IMR-90 (cell line): ENCODE measurements around the gene MTCH2. TPM values are rescaled to one million over a fixed set of nuclear protein-coding genes. Genes with fewer than 3 reads are reported as not detected.

Experiments
- ATAC-seq: fragments of 200-7000 bp; cut with Tn5 transposase; 2 replicates; pipeline ENCODE4 v1.9.1; 2020; ENCODE audit warnings: low read depth, mild to moderate bottlenecking, moderate library complexity
- BruUV-seq: library from RNA; stranded (reverse); fragments of 400-500 nt; replicated peaks from 2 replicates; lab custom pipeline; 2021; lab: Mats Ljungman, UMichigan
- CTCF ChIA-PET: fragments of 300-600 bp; formaldehyde crosslinking; extraction: SDS; loops from one replicate; lab custom pipeline; 2021; ENCODE audit warnings: antibody characterized with exemption; lab: Yijun Ruan, JAX
- POLR2A ChIA-PET: fragments of 300-600 bp; sonication (Branson Sonifier 250); formaldehyde crosslinking; loops from one replicate; lab custom pipeline; 2022; ENCODE audit warnings: antibody characterized with exemption; ENCODE audit not compliant: unreplicated experiment; lab: Charles Lee
- DNase-seq: peaks from one replicate; pipeline ENCODE4 v3.0.0; 2013
- H2AFZ ChIP-seq: replicated peaks from 2 replicates; pipeline ENCODE3; 2013; ENCODE audit warnings: low read length, mild to moderate bottlenecking; ENCODE audit not compliant: poor library complexity
- H2AK5ac ChIP-seq: 2 replicates; pipeline ENCODE4 v1.6.1; 2013; ENCODE audit warnings: low read depth, low read length, inconsistent platforms
- H2AK9ac ChIP-seq: replicated peaks from 2 replicates; pipeline ENCODE3; 2013; ENCODE audit warnings: mild to moderate bottlenecking, low read depth, low read length, moderate library complexity; ENCODE audit not compliant: poor library complexity
- H2BK120ac ChIP-seq: 2 replicates; pipeline ENCODE4 v1.6.1; 2013; ENCODE audit warnings: low read depth, low read length, inconsistent platforms
- H2BK15ac ChIP-seq: 3 replicates; pipeline ENCODE4 v1.6.1; 2013; ENCODE audit warnings: low read depth, low read length, inconsistent platforms
- H2BK20ac ChIP-seq: 2 replicates; pipeline ENCODE4 v1.6.1; 2013; ENCODE audit warnings: low read depth, mild to moderate bottlenecking, inconsistent platforms, low read length, moderate library complexity
- H2BK5ac ChIP-seq: 2 replicates; pipeline ENCODE4 v1.6.1; 2013; ENCODE audit warnings: mild to moderate bottlenecking, low read depth, low read length, inconsistent platforms; ENCODE audit not compliant: poor library complexity, severe bottlenecking
- H3K14ac ChIP-seq: replicated peaks from 2 replicates; pipeline ENCODE4 v1.6.1; 2013; ENCODE audit warnings: low read depth, low read length, inconsistent platforms
- H3K18ac ChIP-seq: 2 replicates; pipeline ENCODE4 v1.6.1; 2013; ENCODE audit warnings: low read depth, low read length, control low read depth
- H3K23ac ChIP-seq: 2 replicates; pipeline ENCODE4 v1.6.1; 2013; ENCODE audit warnings: low read depth, low read length, inconsistent platforms
- H3K27ac ChIP-seq: 2 replicates; pipeline ENCODE4 v1.5.1; 2013; ENCODE audit warnings: mild to moderate bottlenecking, control low read depth, low read length; ENCODE audit not compliant: insufficient read depth
- H3K27me3 ChIP-seq: 2 replicates; pipeline ENCODE4 v1.6.1; 2013; ENCODE audit warnings: low read length; ENCODE audit not compliant: control insufficient read depth, insufficient read depth
- H3K36me3 ChIP-seq: 2 replicates; pipeline ENCODE4 v1.6.1; 2013; ENCODE audit warnings: low read length, mixed read lengths; ENCODE audit not compliant: control insufficient read depth, insufficient read depth
- H3K4ac ChIP-seq: 2 replicates; pipeline ENCODE4 v1.6.1; 2013; ENCODE audit warnings: low read depth, low read length, inconsistent platforms
- H3K4me1 ChIP-seq: 2 replicates; pipeline ENCODE4 v1.6.1; 2013; ENCODE audit warnings: low read length, mixed read lengths; ENCODE audit not compliant: control insufficient read depth, insufficient read depth
- H3K4me2 ChIP-seq: 2 replicates; pipeline ENCODE4 v1.6.1; 2013; ENCODE audit warnings: low read depth, mild to moderate bottlenecking, control low read depth, low read length, moderate library complexity
- H3K4me3 ChIP-seq: 2 replicates; pipeline ENCODE4 v1.5.1; 2013; ENCODE audit warnings: low read depth, mild to moderate bottlenecking, control low read depth, low read length, moderate library complexity; ENCODE audit not compliant: insufficient read depth
- H3K56ac ChIP-seq: 2 replicates; pipeline ENCODE4 v1.6.1; 2013; ENCODE audit warnings: low read length, inconsistent platforms; ENCODE audit not compliant: insufficient read depth; ENCODE audit errors: extremely low read depth
- H3K79me1 ChIP-seq, 2 experiments: 2 replicates each; pipeline ENCODE4 v1.6.1; 2013; ENCODE audit warnings: low read length in 2 of 2, inconsistent platforms in 1 of 2, low read depth in 1 of 2
- H3K9ac ChIP-seq: 2 replicates; pipeline ENCODE4 v1.6.1; 2013; ENCODE audit warnings: low read depth, low read length, control low read depth
- H3K9me1 ChIP-seq: 2 replicates; pipeline ENCODE4 v1.6.1; 2013; ENCODE audit warnings: low read length, inconsistent platforms; ENCODE audit not compliant: insufficient read depth
- H3K9me3 ChIP-seq: 2 replicates; pipeline ENCODE4 v1.6.1; 2013; ENCODE audit warnings: low read length; ENCODE audit not compliant: control insufficient read depth, insufficient read depth
- H4K20me1 ChIP-seq: 2 replicates; pipeline ENCODE4 v1.6.1; 2013; ENCODE audit warnings: low read length, inconsistent platforms; ENCODE audit not compliant: insufficient read depth
- H4K5ac ChIP-seq: 2 replicates; pipeline ENCODE4 v1.6.1; 2013; ENCODE audit warnings: mild to moderate bottlenecking, low read depth, low read length, control low read depth
- H4K8ac ChIP-seq, 2 experiments: 2 replicates each; pipeline ENCODE4 v1.6.1; 2013; ENCODE audit warnings: low read depth in 2 of 2, low read length in 2 of 2, control low read depth in 1 of 2, inconsistent platforms in 1 of 2
- H4K91ac ChIP-seq: 2 replicates; pipeline ENCODE4 v1.6.1; 2013; ENCODE audit warnings: low read depth, low read length, inconsistent platforms; ENCODE audit not compliant: insufficient read depth
- BHLHE40 ChIP-seq: fragments of 150-350 bp; IDR thresholded peaks from 2 replicates; pipeline ENCODE4 v1.6.1; 2016; ENCODE audit warnings: mild to moderate bottlenecking, low read depth, low read length
- CEBPB ChIP-seq: IDR thresholded peaks from 2 replicates; pipeline ENCODE4 v1.6.1; 2012; ENCODE audit warnings: low read depth, low read length, improper control_type of control experiment
- MAFK ChIP-seq: IDR thresholded peaks from 2 replicates; pipeline ENCODE4 v1.6.1; 2012; ENCODE audit warnings: low read depth, low read length, improper control_type of control experiment
- POLR2A ChIP-seq: IDR thresholded peaks from 2 replicates; pipeline ENCODE4 v1.6.1; 2012; ENCODE audit warnings: mild to moderate bottlenecking, low read depth, low read length
- RAD21 ChIP-seq: IDR thresholded peaks from 2 replicates; pipeline ENCODE4 v1.6.1; 2012; ENCODE audit warnings: low read length, improper control_type of control experiment
- WGBS, 2 experiments: methylation state at CpG; one replicate each; pipeline versions ENCODE4 v1.1.5 to v1.1.7; 2013; ENCODE audit warnings: missing lambda C conversion rate in 2 of 2; ENCODE audit not compliant: insufficient read length in 1 of 2; ENCODE audit errors: extremely low coverage in 2 of 2; 5-methylcytosine and 5-hydroxymethylcytosine counted together
- dilution Hi-C: fragments of 300-500 bp; cut with HindIII; formaldehyde crosslinking; loops from one replicate; pipeline ENCODE4 v1.14.3; 2018; ENCODE audit warnings: low sequenced_read_pairs; ENCODE audit not compliant: unreplicated experiment
- in situ Hi-C: fragments of 300-500 bp; cut with MboI; formaldehyde crosslinking; loops from 3 replicates; pipeline ENCODE4 v1.14.3; 2019; ENCODE audit warnings: low sequenced_read_pairs, inconsistent platforms, mixed read lengths
- intact Hi-C: fragments of 100-400 bp; cut with micrococcal nuclease; formaldehyde crosslinking; loops from 2 replicates; pipeline ENCODE4 v1.10.0; 2022
- polyA plus RNA-seq, 3 experiments: library from polyadenylated mRNA; depleted of rRNA; stranded (reverse); fragments of >200 nt; gene quantifications; 2 replicates each; pipeline ENCODE4 v1.2.3, GENCODE V29; 2012; ENCODE audit warnings: low replicate concordance in 1 of 3
- total RNA-seq: library from RNA; depleted of rRNA; stranded (reverse); fragments of >200 nt; gene quantifications from 2 replicates; pipeline ENCODE4 v1.2.3, GENCODE V29; 2012
- TF ChIP-seq, protein P1 (sequence below): fragments of 150-350 bp; IDR thresholded peaks from 2 replicates; pipeline ENCODE4 v1.6.1; 2017; ENCODE audit warnings: mild to moderate bottlenecking, antibody characterized with exemption, low read length, low read depth

The MTCH2 gene
- total and polyA plus RNA-seq, 2 of the 4 experiments (the other 2 are of a cell fraction), result 103 to 163 TPM

DNA sequence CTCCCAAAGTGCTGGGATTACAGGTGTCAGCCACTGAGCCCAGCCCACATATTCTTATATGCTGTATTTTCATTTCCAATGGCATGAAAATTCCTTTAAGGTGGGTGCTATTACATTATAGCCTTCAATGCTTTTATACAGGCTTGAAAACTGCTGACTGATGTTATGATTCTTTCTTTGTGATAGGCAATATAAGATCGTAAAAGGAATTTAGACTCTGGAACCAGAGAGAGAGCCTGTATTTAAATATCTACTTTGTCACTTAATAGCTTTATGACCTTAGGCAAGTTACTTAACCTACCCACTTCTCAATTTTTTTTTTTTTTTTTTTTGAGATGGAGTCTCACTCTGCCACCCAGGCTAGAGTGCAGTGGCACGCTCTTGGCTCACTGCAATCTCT lies 46.6 kb upstream of the MTCH2 start:
- Histone ChIP-seq H2AK9ac (no peak overlapping the region), H3K9me1 (no peaks in the 10 kb centered on the region), H3K4ac (no peak overlapping the region), H3K23ac (no peak overlapping the region), H2BK120ac (no peak overlapping the region), H3K4me1 (no peaks in the 10 kb centered on the region), H3K27me3 (no peaks in the 10 kb centered on the region), H3K79me1 (no peaks in the 10 kb centered on the region), H4K20me1 (no peaks in the 10 kb centered on the region), H3K4me3 (no peak overlapping the region), H4K5ac (no peak overlapping the region), H2AK5ac (no peak overlapping the region), H2BK20ac (no peak overlapping the region), H3K9ac (no peak overlapping the region), H3K14ac (no peak overlapping the region), H3K9me3 (no peaks in the 10 kb centered on the region), H4K8ac (no peak overlapping the region), H3K4me2 (no peak overlapping the region), H3K18ac (no peak overlapping the region), H2AFZ (no peak overlapping the region), H2BK15ac (no peak overlapping the region), H3K36me3 (no peaks in the 10 kb centered on the region), H3K27ac (no peak overlapping the region), H4K91ac (no peak overlapping the region), H3K56ac (no peak overlapping the region), H2BK5ac (no peak overlapping the region)
- CTCF ChIA-PET, result interaction anchor here (1.1 kb wide), 1 partner anchor 11 kb away, joined by 3 read pairs; no protein-coding TSS in a partner anchor
- dilution Hi-C loops (no loop called here), intact Hi-C loops (no loop called here), in situ Hi-C loops (no loop called here)
- WGBS, 2 experiments, result 71% methylated on average over 1 of the region's 2 CpGs; no CpG with 5 or more reads in 1 of the 2 experiments
- no peak for TF ChIP-seq RAD21
- no peak for TF ChIP-seq CEBPB
- TF ChIP-seq, protein P1, sequence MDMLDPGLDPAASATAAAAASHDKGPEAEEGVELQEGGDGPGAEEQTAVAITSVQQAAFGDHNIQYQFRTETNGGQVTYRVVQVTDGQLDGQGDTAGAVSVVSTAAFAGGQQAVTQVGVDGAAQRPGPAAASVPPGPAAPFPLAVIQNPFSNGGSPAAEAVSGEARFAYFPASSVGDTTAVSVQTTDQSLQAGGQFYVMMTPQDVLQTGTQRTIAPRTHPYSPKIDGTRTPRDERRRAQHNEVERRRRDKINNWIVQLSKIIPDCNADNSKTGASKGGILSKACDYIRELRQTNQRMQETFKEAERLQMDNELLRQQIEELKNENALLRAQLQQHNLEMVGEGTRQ, result no peak
- TF ChIP-seq MAFK, result no peak
- TF ChIP-seq BHLHE40, result no peak
- no peak for TF ChIP-seq POLR2A
- no TSS peak for BruUV-seq
- ATAC-seq (no peak), DNase-seq (no peak)
- POLR2A ChIA-PET, result no interaction called here
